Keratinocyte (primary cell): ENCODE data around the gene NXN. TPM values are rescaled to one million over a fixed set of nuclear protein-coding genes. Genes with fewer than 3 reads are reported as not detected.

Experiments
- DNase-seq: peaks from one replicate; pipeline ENCODE4 v3.0.0-alpha.2; 2011; ENCODE audit warnings: low read depth, missing footprints, low spot score
- FAIRE-seq: peaks from 2 replicates; lab custom pipeline; 2011; peaks lifted over from hg19 to GRCh38; lab: Jason Lieb, UNC
- H2AFZ ChIP-seq: 2 replicates; pipeline ENCODE4 v1.6.0; 2012; ENCODE audit warnings: low read length, control low read depth, inconsistent platforms; ENCODE audit not compliant: control insufficient read depth
- H3K27ac ChIP-seq: 2 replicates; pipeline ENCODE4 v1.5.1; 2011; ENCODE audit warnings: low read length; ENCODE audit not compliant: control insufficient read depth, insufficient read depth
- H3K27me3 ChIP-seq: 3 replicates; pipeline ENCODE4 v1.6.0; 2011; ENCODE audit warnings: low read length; ENCODE audit not compliant: control insufficient read depth, insufficient read depth; ENCODE audit errors: extremely low read depth
- H3K36me3 ChIP-seq, 2 experiments: 2 replicates in 1 of 2; 3 replicates in 1 of 2; pipeline ENCODE4 v1.5.1; 2011; ENCODE audit warnings: low read length in 2 of 2, mild to moderate bottlenecking in 1 of 2; ENCODE audit not compliant: control insufficient read depth in 2 of 2, insufficient read depth in 2 of 2; ENCODE audit errors: extremely low read depth in 1 of 2
- H3K4me1 ChIP-seq: 3 replicates; pipeline ENCODE4 v1.5.1; 2011; ENCODE audit warnings: low read length; ENCODE audit not compliant: control insufficient read depth, insufficient read depth; ENCODE audit errors: extremely low read depth
- H3K4me2 ChIP-seq: 3 replicates; pipeline ENCODE4 v1.6.0; 2011; ENCODE audit warnings: low read depth, low read length; ENCODE audit not compliant: control insufficient read depth, insufficient read depth; ENCODE audit errors: extremely low read depth
- H3K4me3 ChIP-seq, 3 experiments: fragments of 200-600 bp in 1 of 3; sonication (generic) in 1 of 3; 2 replicates in 2 of 3; 3 replicates in 1 of 3; pipeline ENCODE4 v1.5.1; 2011 to 2016; ENCODE audit warnings: low read length in 3 of 3, mild to moderate bottlenecking in 3 of 3, control low read depth in 2 of 3, inconsistent platforms in 1 of 3, low read depth in 1 of 3, mixed read lengths in 1 of 3, mixed run types in 1 of 3, moderate library complexity in 1 of 3; ENCODE audit not compliant: control insufficient read depth in 2 of 3, insufficient read depth in 2 of 3; ENCODE audit errors: extremely low read depth in 1 of 3
- H3K79me2 ChIP-seq: 2 replicates; pipeline ENCODE4 v1.6.0; 2012; ENCODE audit warnings: low read length; ENCODE audit not compliant: control insufficient read depth, insufficient read depth
- H3K9ac ChIP-seq: 3 replicates; pipeline ENCODE4 v1.6.0; 2011; ENCODE audit warnings: low read length; ENCODE audit not compliant: control insufficient read depth, insufficient read depth; ENCODE audit errors: extremely low read depth
- H3K9me1 ChIP-seq: 3 replicates; pipeline ENCODE4 v1.6.0; 2011; ENCODE audit warnings: low read length; ENCODE audit not compliant: control insufficient read depth, insufficient read depth; ENCODE audit errors: extremely low read depth
- H3K9me3 ChIP-seq: 2 replicates; pipeline ENCODE4 v1.5.1; 2012; ENCODE audit warnings: low read depth, low read length; ENCODE audit not compliant: control insufficient read depth
- H4K20me1 ChIP-seq: 3 replicates; pipeline ENCODE4 v1.6.0; 2011; ENCODE audit warnings: low read length; ENCODE audit not compliant: control insufficient read depth, insufficient read depth; ENCODE audit errors: extremely low read depth
- CTCF ChIP-seq, 3 experiments: IDR thresholded peaks in 1 of 3; conservative IDR thresholded peaks in 1 of 3; optimal IDR thresholded peaks in 1 of 3; 2 replicates in 2 of 3; 3 replicates in 1 of 3; pipeline versions ENCODE3 to v1.5.1; 2011; ENCODE audit warnings: low read length in 3 of 3, mild to moderate bottlenecking in 3 of 3, moderate library complexity in 2 of 3, control low read depth in 1 of 3, inconsistent platforms in 1 of 3; ENCODE audit not compliant: insufficient read depth in 2 of 3; ENCODE audit errors: extremely low read depth in 1 of 3
- EZH2 ChIP-seq: IDR thresholded peaks from one replicate; pipeline ENCODE4 v1.6.1; 2012; ENCODE audit warnings: inconsistent platforms, mild to moderate bottlenecking, low read length, moderate library complexity
- dilution Hi-C: fragments of 300-500 bp; cut with MboI; formaldehyde crosslinking; loops from one replicate; pipeline ENCODE4 v1.7.0; 2020; ENCODE audit warnings: low sequenced_read_pairs; ENCODE audit not compliant: extremely low pct_ligation_motif_present
- polyA plus RNA-seq, 5 experiments: library from polyadenylated mRNA; depleted of rRNA in 3 of 5; stranded (reverse) in 3 of 5; stranded (forward) in 1 of 5; unstranded in 1 of 5; fragments of >200 nt; gene quantifications; 1 replicate in 1 of 5; 2 replicates in 3 of 5; 3 replicates in 1 of 5; pipeline versions ENCODE4 v1.2.1 to v1.2.3, GENCODE V29; 2011 to 2012; ENCODE audit warnings: missing spikeins in 2 of 5, low read depth in 1 of 5, low replicate concordance in 1 of 5

The NXN gene
- polyA plus RNA-seq, 1 donor (not counting 4 experiments of a cell fraction or from before 2014, with no cell fraction given) = 94.4 TPM

- Histone ChIP-seq H2AFZ (no peak overlapping the region), H3K4me2 (no peak overlapping the region), H3K9me3 (no peaks in the 10 kb centered on the region), H3K79me2 (peaks cover 11% of the 10 kb centered on the region), H3K27me3 (no peaks in the 10 kb centered on the region), H3K4me1 (no peaks in the 10 kb centered on the region), H3K36me3 (peaks cover 25 to 34% of the 10 kb centered on the region in 2 experiments), H3K27ac (no peak overlapping the region), H3K9me1 (no peaks in the 10 kb centered on the region), H3K4me3 (no peak overlapping the region), H3K9ac (no peak overlapping the region), H4K20me1 (peaks cover 4% of the 10 kb centered on the region)
- dilution Hi-C loops = no loop called here
- DNase-seq (no peak), FAIRE-seq (no peak)
- TF ChIP-seq CTCF (optimal IDR thresholded peaks at IDR 0.05 in 1 of 3, IDR thresholded peaks at IDR 0.05 in 1 of 3, conservative IDR thresholded peaks at IDR 0.05 in 1 of 3; ENCODE audit: extremely low read depth in 1 of 3, insufficient read depth in 2 of 3, low read length in 3 of 3) (no peak), EZH2 (no peak)
Measured at GRCh38 chr17:804541-805435, 174.8 kb downstream of the NXN start.

GRCh38 chr17:802901-803881 is 176.4 kb downstream of the NXN start:
- H2AFZ ChIP-seq = no peak overlapping the region
- peaks cover 2% of the 10 kb centered on the region for H3K79me2 ChIP-seq
- no peaks in the 10 kb centered on the region for H3K9me3 ChIP-seq
- H3K4me3 ChIP-seq = no peak overlapping the region
- DNase-seq (no peak), FAIRE-seq (no peak)
- no peaks in the 10 kb centered on the region for H3K27me3 ChIP-seq
- H3K27ac ChIP-seq = no peak overlapping the region
- no peaks in the 10 kb centered on the region for H4K20me1 ChIP-seq
- no peak overlapping the region for H3K4me2 ChIP-seq
- no peaks in the 10 kb centered on the region for H3K4me1 ChIP-seq
- TF ChIP-seq CTCF (optimal IDR thresholded peaks at IDR 0.05 in 1 of 3, IDR thresholded peaks at IDR 0.05 in 1 of 3, conservative IDR thresholded peaks at IDR 0.05 in 1 of 3; ENCODE audit: extremely low read depth in 1 of 3, insufficient read depth in 2 of 3, low read length in 3 of 3) = no peak
- TF ChIP-seq EZH2 = no peak
- no peak overlapping the region for H3K9ac ChIP-seq
- peaks cover 21 to 40% of the 10 kb centered on the region in 2 experiments for H3K36me3 ChIP-seq
- H3K9me1 ChIP-seq = no peaks in the 10 kb centered on the region
- dilution Hi-C loops = no loop called here
